Kidney tubule cell (primary cell): Measurements from ENCODE around the gene ITPR2.
"Not testable (repeated sequence)": the region's sequence is repeated elsewhere in the genome, so short reads cannot be mapped to it uniquely, and the experiment has no call there.

Source experiments
- DNase-seq: peaks from one replicate; pipeline ENCODE4 v3.0.0-alpha.2; 2018; ENCODE audit warnings: low spot score

The ITPR2 gene

DNA sequence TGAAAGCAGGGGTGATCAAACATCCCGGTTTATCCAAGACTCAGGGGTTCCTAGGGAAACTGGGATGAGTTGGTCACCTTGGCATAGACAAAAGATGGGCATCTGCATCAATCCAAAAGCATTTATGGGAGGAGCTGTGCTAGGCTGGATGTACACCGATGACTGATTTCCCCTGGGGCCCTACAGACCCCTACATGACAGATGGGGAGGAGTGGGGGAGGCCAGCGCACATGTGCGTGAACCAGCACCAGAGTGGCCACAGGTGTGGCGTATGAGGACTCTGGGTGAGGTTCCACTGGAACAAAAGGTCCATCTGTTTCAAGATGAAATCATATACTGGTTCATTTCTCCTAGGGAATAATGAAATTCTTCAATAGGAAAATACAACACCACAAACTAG is 210.4 kb downstream of the ITPR2 start:
- DNase-seq, result no peak

GRCh38 chr12:26621932-26622331 is 211.1 kb downstream of the ITPR2 start:
- no peak for DNase-seq

DNA sequence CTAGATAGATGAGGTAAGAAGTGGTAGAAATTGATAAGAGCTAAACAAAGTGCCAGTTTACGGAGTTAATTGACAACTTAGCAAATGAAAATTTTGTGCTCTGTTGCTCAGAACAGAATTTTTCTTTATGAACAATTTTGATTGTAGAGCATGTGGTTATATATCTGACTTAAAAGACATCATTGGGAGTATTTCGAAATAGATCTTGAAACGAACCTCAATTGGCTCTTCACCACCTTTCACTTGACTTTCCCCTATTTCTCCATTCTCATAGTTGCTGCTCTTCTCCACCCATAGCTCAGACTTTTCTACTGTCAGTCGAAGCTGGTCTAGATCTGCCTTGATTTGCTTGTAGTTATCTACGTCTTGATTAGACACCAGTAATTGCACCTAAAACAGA is 212.1 kb downstream of the ITPR2 start:
- DNase-seq, result no peak

DNA sequence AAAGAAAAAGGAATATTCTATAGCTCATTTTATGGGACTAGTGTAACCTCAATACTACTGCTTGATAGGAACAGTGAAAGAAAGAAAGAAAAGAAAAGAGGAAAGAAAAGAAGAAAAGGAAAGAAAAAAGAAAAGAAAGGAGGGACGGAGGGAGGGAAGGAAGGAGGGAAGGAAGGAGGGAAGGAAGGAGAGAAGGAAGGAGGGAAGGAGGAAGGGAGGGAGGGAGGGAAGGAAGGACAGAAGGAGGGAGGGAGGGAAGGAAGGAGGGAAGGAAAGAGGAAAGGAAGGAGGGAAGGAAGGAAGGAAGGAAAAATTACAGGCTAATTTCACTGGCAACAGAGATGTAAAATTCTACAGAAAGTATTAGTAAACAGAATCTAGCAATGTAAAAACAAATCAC is 215.5 kb downstream of the ITPR2 start:
- DNase-seq, result no peak

DNA sequence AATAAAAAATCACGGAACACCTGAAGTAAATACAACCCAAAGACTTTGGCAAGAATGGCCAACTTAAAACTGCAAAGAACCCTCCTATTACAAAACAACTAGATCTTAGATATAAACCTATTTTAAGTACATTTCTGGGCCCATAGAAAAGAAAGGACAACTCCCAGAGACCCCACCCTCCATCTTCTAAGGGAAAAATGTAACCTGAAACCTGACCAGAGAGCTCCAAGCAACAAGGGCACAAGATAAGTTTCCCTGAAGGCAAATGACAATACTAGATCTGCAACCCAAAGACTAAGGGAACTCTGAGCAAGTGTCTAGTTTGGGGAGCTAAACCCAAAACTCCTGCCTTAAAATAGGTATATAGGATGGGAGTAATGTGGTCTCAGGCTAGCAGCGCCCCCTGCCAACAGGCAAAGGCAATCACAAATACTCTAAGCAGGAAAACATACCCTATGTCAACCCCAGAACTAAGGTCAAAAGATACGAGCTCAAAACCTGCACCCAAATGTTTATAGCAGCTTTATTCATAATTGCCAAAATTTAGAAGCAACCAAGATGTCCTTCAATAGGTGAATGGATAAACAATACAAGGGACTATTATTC is 218.9 kb downstream of the ITPR2 start:
- DNase-seq, result peak; percentile 38

- DNase-seq, result no peak
These were observed 220.8 kb downstream of the ITPR2 start for GRCh38 chr12:26612203-26612602.

GRCh38 chr12:26611598-26611997 is 221.4 kb downstream of the ITPR2 start:
- no peak for DNase-seq

DNA sequence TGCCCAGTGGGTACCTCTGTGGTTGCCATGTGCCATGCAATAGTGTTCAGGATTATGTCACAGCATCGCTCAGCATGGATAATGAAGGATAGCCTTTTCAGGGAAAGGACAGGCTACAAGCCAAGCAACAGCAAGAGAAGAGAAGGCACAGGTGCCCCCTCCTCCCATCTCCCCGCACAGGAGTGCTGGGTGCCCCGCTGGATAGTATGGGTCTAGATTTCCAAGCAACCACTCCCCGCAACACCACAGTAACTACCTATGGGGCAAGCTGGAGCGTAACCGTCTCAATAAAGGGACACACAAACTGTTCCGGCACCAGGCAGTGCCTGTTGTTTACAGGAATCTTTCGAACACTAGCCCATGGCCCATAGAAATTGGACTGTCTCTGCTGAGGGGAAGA is 222.2 kb downstream of the ITPR2 start:
- DNase-seq, result no peak

DNA sequence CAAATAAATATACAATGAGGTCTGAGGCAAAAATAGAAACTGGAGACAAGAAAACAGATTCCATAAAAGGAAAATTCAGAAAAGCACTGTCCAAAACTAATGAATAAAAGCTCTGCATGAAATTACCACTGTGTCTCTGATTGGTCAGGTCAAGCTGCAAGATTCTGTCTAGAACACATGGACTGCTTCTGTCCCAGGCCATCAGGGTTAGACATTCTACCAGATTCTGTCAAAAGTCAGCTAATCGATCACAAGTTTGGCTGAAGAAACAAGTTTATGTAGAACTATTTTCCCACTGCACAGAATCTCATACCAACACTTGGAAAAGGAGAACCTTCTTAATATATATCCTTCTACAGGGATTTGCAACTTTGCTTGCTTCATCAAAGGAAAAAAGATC is 223.0 kb downstream of the ITPR2 start:
- no peak for DNase-seq

- no peak for DNase-seq
These were observed 224.3 kb downstream of the ITPR2 start for GRCh38 chr12:26608706-26609105.

DNA sequence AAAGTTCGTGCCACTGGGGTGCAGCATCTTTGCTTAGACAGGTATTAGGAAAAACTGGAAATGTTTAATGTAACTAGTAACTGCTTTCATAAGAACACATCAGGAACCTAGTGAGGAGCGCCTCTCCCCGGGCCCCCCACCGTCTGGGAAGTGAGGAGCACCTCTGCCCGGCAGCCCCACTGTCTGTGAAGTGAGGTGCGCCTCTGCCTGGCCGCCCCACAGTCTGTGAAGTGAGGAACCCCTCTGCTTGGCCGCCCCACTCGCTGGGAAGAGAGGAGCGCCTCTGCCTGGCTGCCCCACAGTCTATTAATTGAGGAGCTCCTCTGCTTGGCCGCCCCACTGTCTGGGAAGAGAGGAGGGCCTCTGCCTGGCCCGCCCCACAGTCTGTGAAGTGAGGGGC is 224.7 kb downstream of the ITPR2 start:
- DNase-seq, result no peak

- DNase-seq, result no peak
These were observed 226.1 kb downstream of the ITPR2 start for GRCh38 chr12:26606911-26607310.

- not testable (repeated sequence) for DNase-seq
These were observed 228.2 kb downstream of the ITPR2 start for GRCh38 chr12:26604813-26605212.

GRCh38 chr12:26599096-26599695 is 233.8 kb downstream of the ITPR2 start:
- no peak for DNase-seq

DNA sequence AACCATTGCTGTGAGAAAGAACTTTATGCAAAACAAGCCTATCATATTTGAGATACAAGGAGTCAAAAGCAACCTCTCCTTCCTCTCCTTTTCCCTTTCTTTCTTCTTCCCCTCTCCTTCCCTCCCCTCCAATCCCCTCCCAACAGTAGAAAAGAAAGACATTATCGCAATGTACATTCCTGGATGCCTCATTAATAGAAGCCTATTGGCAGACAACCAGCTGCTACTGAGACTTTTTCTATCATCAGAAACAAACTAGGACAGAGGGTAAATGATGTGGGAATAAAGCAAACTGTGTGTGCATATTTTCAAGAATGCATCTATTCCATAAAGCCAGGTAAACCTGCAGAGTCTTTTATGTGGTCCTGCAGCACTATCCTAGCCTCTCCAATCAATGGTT is 237.2 kb downstream of the ITPR2 start:
- no peak for DNase-seq

DNA sequence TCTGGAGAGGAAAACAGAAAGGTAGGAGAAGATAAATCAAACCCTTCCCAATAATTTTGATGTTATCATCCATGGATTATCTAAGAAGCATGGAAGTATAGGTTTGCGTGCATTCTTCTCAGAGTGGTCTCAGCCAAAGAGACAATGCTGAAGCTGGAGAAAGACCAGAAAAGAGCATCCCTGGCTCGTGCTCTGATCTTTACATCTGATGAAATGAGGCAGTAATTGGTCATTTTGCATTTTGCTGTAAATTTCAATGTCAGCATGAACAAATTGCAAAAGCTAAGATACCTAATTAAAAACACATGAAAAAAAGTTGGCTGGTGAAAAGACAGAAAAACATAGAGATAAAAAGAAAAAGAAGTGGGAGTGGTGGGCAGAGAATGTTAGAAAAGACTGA is 252.4 kb downstream of the ITPR2 start:
- DNase-seq, result no peak

GRCh38 chr12:26576266-26576665 is 256.7 kb downstream of the ITPR2 start:
- DNase-seq, result no peak

DNA sequence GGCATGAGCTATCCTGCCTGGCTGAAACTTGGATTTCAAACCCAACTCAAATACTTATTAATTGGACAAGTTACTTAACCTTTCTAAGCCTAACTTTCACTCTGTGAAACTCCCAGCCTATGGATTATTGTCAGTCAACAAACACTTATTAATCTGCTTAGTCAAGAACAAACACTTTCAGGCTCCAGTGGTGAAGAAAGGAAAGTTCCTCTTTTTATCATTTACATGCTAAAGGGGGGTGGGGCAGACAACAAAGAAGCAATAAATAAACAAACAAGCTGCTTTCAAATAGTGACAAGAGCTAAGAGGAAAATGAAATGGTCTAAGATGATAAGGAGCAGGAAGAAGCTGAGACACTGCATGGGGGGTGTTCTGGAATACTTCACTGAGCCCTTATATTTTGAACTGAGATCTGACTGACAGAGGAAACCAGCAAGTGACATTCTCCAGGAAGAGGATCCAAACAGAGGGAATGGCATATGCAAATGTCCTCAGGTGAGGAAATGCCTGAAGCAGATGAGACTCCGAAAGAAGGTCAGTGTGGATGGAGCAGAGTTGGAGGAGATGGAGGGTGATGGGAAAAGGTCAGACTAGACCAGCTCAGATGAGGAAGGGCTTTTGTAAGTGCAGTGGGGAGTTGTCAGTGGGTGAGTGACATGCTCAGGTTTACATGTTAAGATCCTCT is 259.6 kb downstream of the ITPR2 start:
- DNase-seq, result no peak

- no peak for DNase-seq
These were observed 260.9 kb downstream of the ITPR2 start for GRCh38 chr12:26572137-26572536.

DNA sequence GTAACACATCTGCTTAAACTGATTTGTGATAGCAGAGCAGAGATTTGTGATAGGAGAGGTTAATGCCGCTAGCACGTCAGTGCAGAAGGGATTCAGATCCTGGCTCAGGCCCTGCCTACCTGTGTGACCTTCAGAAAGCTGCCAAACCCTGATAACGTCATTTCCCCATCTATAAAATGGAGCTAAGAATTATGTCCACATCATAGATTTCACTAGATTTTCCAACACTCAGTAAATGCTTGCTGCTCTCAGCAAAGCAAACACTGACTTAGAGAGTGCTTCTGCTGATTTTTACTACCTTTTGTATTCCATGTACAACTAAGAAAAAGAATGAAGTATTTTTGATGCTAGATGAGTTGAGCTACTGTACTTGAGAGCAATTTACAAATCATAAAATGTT is 261.4 kb downstream of the ITPR2 start:
- no peak for DNase-seq

GRCh38 chr12:26567126-26567525 is 265.9 kb downstream of the ITPR2 start:
- DNase-seq, result no peak

DNA sequence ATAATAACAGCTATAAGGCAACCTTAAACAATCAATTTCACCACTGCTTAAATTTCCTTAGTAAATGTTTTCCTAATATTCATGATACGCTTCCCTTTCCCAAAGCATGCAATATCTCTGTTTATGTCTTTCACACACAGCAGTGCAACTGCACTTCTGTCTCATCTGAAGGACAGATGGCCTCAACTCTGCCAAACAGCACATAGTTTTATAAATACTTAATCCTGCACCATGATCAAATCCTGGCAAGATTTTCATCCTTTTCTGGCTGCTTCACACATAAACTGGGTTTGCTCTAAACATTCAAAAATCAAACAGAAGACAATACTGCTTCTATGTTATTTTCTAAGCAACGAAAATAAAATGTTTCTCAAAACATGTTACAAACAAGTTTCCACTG is 266.3 kb downstream of the ITPR2 start:
- no peak for DNase-seq

DNA sequence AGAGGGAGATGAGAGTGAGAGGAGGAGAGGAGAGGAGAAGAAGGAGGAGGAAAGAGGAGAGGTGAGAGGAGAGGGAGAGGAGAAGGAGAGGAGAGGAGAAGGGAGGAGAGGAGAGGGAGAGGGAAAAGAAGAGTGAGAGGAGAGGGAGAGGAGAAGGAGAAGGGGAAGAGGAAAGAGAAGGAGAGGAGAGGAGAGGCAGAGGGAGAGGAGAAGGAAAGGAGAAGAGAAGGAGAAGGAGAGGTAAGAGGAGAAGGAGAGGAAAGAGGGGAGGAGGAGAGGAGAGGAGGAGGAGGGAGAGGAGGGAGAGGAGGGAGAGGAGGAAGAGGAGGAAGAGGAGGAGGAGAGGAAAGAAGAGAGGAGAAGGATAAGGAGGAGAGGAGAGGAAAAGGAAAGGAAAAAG is 266.8 kb downstream of the ITPR2 start:
- DNase-seq, result no peak

- DNase-seq, result no peak
These were observed 268.6 kb downstream of the ITPR2 start for GRCh38 chr12:26564391-26564790.
